ENCODE results near the gene RALGAPA1.

GRCh38 chr14:35565871-35566464, 243.1 kb downstream of the RALGAPA1 start:
- TF ChIP-seq, protein P1, sequence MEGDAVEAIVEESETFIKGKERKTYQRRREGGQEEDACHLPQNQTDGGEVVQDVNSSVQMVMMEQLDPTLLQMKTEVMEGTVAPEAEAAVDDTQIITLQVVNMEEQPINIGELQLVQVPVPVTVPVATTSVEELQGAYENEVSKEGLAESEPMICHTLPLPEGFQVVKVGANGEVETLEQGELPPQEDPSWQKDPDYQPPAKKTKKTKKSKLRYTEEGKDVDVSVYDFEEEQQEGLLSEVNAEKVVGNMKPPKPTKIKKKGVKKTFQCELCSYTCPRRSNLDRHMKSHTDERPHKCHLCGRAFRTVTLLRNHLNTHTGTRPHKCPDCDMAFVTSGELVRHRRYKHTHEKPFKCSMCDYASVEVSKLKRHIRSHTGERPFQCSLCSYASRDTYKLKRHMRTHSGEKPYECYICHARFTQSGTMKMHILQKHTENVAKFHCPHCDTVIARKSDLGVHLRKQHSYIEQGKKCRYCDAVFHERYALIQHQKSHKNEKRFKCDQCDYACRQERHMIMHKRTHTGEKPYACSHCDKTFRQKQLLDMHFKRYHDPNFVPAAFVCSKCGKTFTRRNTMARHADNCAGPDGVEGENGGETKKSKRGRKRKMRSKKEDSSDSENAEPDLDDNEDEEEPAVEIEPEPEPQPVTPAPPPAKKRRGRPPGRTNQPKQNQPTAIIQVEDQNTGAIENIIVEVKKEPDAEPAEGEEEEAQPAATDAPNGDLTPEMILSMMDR (IDR thresholded peaks at IDR 0.05; ENCODE audit: low read depth, low read length), result no peak
- TF ChIP-seq EZH2phosphoT487 (IDR thresholded peaks at IDR 0.05; ENCODE audit: low read depth), result no peak
